Suprapubic skin (tissue), 4 donors: ENCODE measurements around the gene BAHD1. TPM values are rescaled to one million over a fixed set of nuclear protein-coding genes. Genes with fewer than 3 reads are reported as not detected.

Source experiments
- DNase-seq, 2 donors: peaks; one replicate each; pipeline ENCODE4 v3.0.0-alpha.2; 2019; ENCODE audit warnings: low spot score in 2 of 2
- H3K27ac ChIP-seq: fragments of 200-600 bp; sonication (generic); one replicate; pipeline ENCODE4 v1.5.1; 2019
- H3K27me3 ChIP-seq: fragments of 200-600 bp; sonication (generic); one replicate; pipeline ENCODE4 v1.5.1; 2019
- H3K36me3 ChIP-seq: fragments of 200-600 bp; sonication (generic); one replicate; pipeline ENCODE4 v1.5.1; 2019
- H3K4me1 ChIP-seq: fragments of 200-600 bp; sonication (generic); one replicate; pipeline ENCODE4 v1.5.1; 2019
- H3K4me3 ChIP-seq: fragments of 200-600 bp; sonication (generic); one replicate; pipeline ENCODE4 v1.5.1; 2019; ENCODE audit warnings: mild to moderate bottlenecking
- H3K9me3 ChIP-seq: fragments of 200-600 bp; sonication (generic); one replicate; pipeline ENCODE4 v1.5.1; 2019
- CTCF ChIP-seq, 2 donors: fragments of 200-600 bp in 1 of 2; fragments of 450-650 bp in 1 of 2; sonication (generic) in 1 of 2; IDR thresholded peaks; one replicate each; pipeline ENCODE4 v1.5.1; 2016 to 2019; ENCODE audit warnings: antibody characterized with exemption in 2 of 2, mild to moderate bottlenecking in 1 of 2, moderate library complexity in 1 of 2
- EP300 ChIP-seq: sonication (generic); formaldehyde crosslinking; IDR thresholded peaks from one replicate; pipeline ENCODE4 v1.6.1; 2017; ENCODE audit warnings: antibody characterized with exemption
- POLR2A ChIP-seq, 2 donors: fragments of 450-650 bp; IDR thresholded peaks; one replicate each; pipeline ENCODE4 v1.6.1; 2017; ENCODE audit warnings: antibody characterized with exemption in 2 of 2, mild to moderate bottlenecking in 2 of 2, moderate library complexity in 2 of 2
- POLR2AphosphoS5 ChIP-seq, 3 donors: sonication (generic); formaldehyde crosslinking; IDR thresholded peaks; one replicate each; pipeline ENCODE4 v1.6.1; 2017; ENCODE audit warnings: antibody characterized with exemption in 3 of 3
- WGBS: methylation state at CpG from one replicate; pipeline ENCODE4 v1.1.5; 2018; 5-methylcytosine and 5-hydroxymethylcytosine counted together
- total RNA-seq, 4 donors: library from RNA; depleted of rRNA; stranded (reverse); fragments of >200 nt; gene quantifications; one replicate each; pipeline ENCODE4 v1.1.0, GENCODE V29; 2016

BAHD1 gene
- total RNA-seq, 4 donors from 2014 or later: 16.8 to 24.6 (median 19.2) TPM

- 76% methylated on average over 8 of the region's 8 CpGs for WGBS
- Histone ChIP-seq H3K27me3 (no peaks in the 10 kb centered on the region), H3K36me3 (no peaks in the 10 kb centered on the region), H3K4me3 (no peak overlapping the region), H3K4me1 (no peaks in the 10 kb centered on the region), H3K27ac (no peak overlapping the region), H3K9me3 (no peaks in the 10 kb centered on the region)
- TF ChIP-seq POLR2AphosphoS5 (IDR thresholded peaks at IDR 0.05) (no peak), EP300 (no peak), POLR2A (IDR thresholded peaks at IDR 0.05) (no peak), CTCF (IDR thresholded peaks at IDR 0.05) (no peak)
- no peak for DNase-seq
These were observed 52.5 kb downstream of the BAHD1 start for GRCh38 chr15:40493089-40493840.

GRCh38 chr15:40495516-40495915, 54.8 kb downstream of the BAHD1 start:
- DNase-seq: no peak
- no peak for TF ChIP-seq POLR2AphosphoS5 (IDR thresholded peaks at IDR 0.05)
- TF ChIP-seq EP300: no peak
- TF ChIP-seq CTCF (IDR thresholded peaks at IDR 0.05): no peak
- no peak for TF ChIP-seq POLR2A (IDR thresholded peaks at IDR 0.05)
- Histone ChIP-seq H3K4me1 (no peaks in the 10 kb centered on the region), H3K27ac (no peak overlapping the region), H3K4me3 (no peak overlapping the region), H3K27me3 (no peaks in the 10 kb centered on the region), H3K36me3 (no peaks in the 10 kb centered on the region), H3K9me3 (no peaks in the 10 kb centered on the region)
- 91% methylated on average over 2 of the region's 2 CpGs for WGBS

- no peak for DNase-seq
- H3K36me3 ChIP-seq: no peaks in the 10 kb centered on the region
- no peaks in the 10 kb centered on the region for H3K4me1 ChIP-seq
- WGBS: 57% methylated on average over 5 of the region's 5 CpGs
- H3K9me3 ChIP-seq: no peaks in the 10 kb centered on the region
- no peaks in the 10 kb centered on the region for H3K27me3 ChIP-seq
- TF ChIP-seq POLR2A (IDR thresholded peaks at IDR 0.05): no peak
- no peak for TF ChIP-seq EP300
- no peak for TF ChIP-seq POLR2AphosphoS5 (IDR thresholded peaks at IDR 0.05)
- no peak for TF ChIP-seq CTCF (IDR thresholded peaks at IDR 0.05)
- no peak overlapping the region for H3K27ac ChIP-seq
- no peak overlapping the region for H3K4me3 ChIP-seq
These were observed 57.7 kb downstream of the BAHD1 start for GRCh38 chr15:40498418-40498817.

- H3K36me3 ChIP-seq: no peaks in the 10 kb centered on the region
- TF ChIP-seq POLR2AphosphoS5 (IDR thresholded peaks at IDR 0.05): no peak
- TF ChIP-seq POLR2A (IDR thresholded peaks at IDR 0.05): no peak
- TF ChIP-seq CTCF (IDR thresholded peaks at IDR 0.05): no peak
- no peak for TF ChIP-seq EP300
- no peak for DNase-seq
- H3K4me1 ChIP-seq: no peaks in the 10 kb centered on the region
- no peaks in the 10 kb centered on the region for H3K27me3 ChIP-seq
- no peak overlapping the region for H3K27ac ChIP-seq
- 69% methylated on average over 4 of the region's 4 CpGs for WGBS
- no peak overlapping the region for H3K4me3 ChIP-seq
- H3K9me3 ChIP-seq: no peaks in the 10 kb centered on the region
These were observed 58.1 kb downstream of the BAHD1 start for GRCh38 chr15:40498891-40499290.

GRCh38 chr15:40499931-40500330, 59.2 kb downstream of the BAHD1 start:
- no peak overlapping the region for H3K27ac ChIP-seq
- WGBS: 72% methylated on average over 4 of the region's 4 CpGs
- DNase-seq: no peak
- no peak overlapping the region for H3K4me3 ChIP-seq
- H3K4me1 ChIP-seq: no peaks in the 10 kb centered on the region
- TF ChIP-seq CTCF (IDR thresholded peaks at IDR 0.05) (no peak), POLR2AphosphoS5 (IDR thresholded peaks at IDR 0.05) (no peak), EP300 (no peak), POLR2A (IDR thresholded peaks at IDR 0.05) (no peak)
- no peaks in the 10 kb centered on the region for H3K27me3 ChIP-seq
- no peaks in the 10 kb centered on the region for H3K9me3 ChIP-seq
- no peaks in the 10 kb centered on the region for H3K36me3 ChIP-seq
